A673 (cell line): ENCODE data around the gene FBXO11.

Experiments
- CTCF ChIP-seq: fragments of 300-800, 200-600 bp; sonication (generic); conservative IDR thresholded peaks from 2 replicates; pipeline ENCODE4 v1.5.1; 2017; ENCODE audit warnings: low read depth, mild to moderate bottlenecking, antibody characterized with exemption, low read length, moderate library complexity, mixed read lengths
- EZH2 ChIP-seq: fragments of 200-600 bp; sonication (generic); IDR thresholded peaks from 2 replicates; pipeline ENCODE4 v1.6.1; 2017; ENCODE audit warnings: borderline replicate concordance, low read depth, mild to moderate bottlenecking, mixed read lengths, antibody characterized with exemption, low read length; ENCODE audit not compliant: poor library complexity, severe bottlenecking

- TF ChIP-seq CTCF (no peak), EZH2 (no peak)
Measured at GRCh38 chr2:47769318-47769717, 137.0 kb downstream of the FBXO11 start.
